Loucy (cell line): ENCODE measurements around the gene GULP1.

Experiments
- CTCF ChIP-seq: fragments of 200-600 bp; sonication (generic); conservative IDR thresholded peaks from 2 replicates; pipeline ENCODE4 v1.5.1; 2014; ENCODE audit warnings: mild to moderate bottlenecking, antibody characterized with exemption, low read length
- EZH2phosphoT487 ChIP-seq: fragments of 200-600 bp; IDR thresholded peaks from 2 replicates; pipeline ENCODE4 v1.6.1; 2018; ENCODE audit warnings: antibody characterized with exemption, mild to moderate bottlenecking, moderate library complexity, borderline replicate concordance

DNA sequence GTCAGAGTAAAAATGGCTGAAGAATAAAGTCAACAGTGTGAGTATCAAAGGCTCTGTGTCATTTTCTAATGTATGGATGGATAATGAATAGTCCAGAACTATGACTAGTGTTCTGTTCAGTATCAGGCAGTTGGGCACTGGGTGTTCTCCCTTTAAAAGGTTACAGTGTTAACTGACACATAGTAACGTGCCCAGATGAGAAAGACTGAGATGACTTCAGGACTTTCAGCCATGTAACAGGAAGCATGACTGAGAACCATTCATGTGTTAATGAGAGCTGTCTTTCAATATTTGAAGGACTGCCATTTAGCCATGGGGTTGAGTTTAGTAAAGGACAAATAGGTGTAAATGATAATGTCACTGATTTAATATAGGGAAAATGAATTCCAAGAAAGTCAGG, 187.1 kb downstream of the GULP1 start:
- TF ChIP-seq CTCF = no peak
- no peak for TF ChIP-seq EZH2phosphoT487
